Measurements from ENCODE around the gene FGFR1OP2.
A peak's percentile ranks its signal among the peaks of the same experiment; 100 is the strongest.
"Not testable (repeated sequence)": the region's sequence is repeated elsewhere in the genome, so short reads cannot be mapped to it uniquely, and the experiment has no call there.

The FGFR1OP2 gene

GRCh38 chr12:26937863-26938700, at the start of gene FGFR1OP2, which contains the start of gene INTS13:
Gene FGFR1OP2, plus strand, starts transcription at chr12:26938470. Its CDS starts 15,689 bp downstream, at chr12:26954159.
Gene INTS13, minus strand, starts transcription at chr12:26937981. Its CDS starts 1,178 bp downstream, at chr12:26936803.
- peak; percentile 99 for DNase-seq

GRCh38 chr12:26890784-26891183, 47.5 kb upstream of the FGFR1OP2 start:
- no peak for DNase-seq

GRCh38 chr12:26891704-26892103, 46.6 kb upstream of the FGFR1OP2 start:
- no peak for DNase-seq

GRCh38 chr12:26895672-26896071, 42.6 kb upstream of the FGFR1OP2 start:
- DNase-seq = no peak

- DNase-seq = no peak
Measured at GRCh38 chr12:26896913-26897312, 41.4 kb upstream of the FGFR1OP2 start.

- not testable (repeated sequence) for DNase-seq
Measured at GRCh38 chr12:26903396-26903795, 34.9 kb upstream of the FGFR1OP2 start.

- DNase-seq = no peak
Measured at GRCh38 chr12:26906024-26906423, 32.2 kb upstream of the FGFR1OP2 start.

GRCh38 chr12:26906704-26907103, 31.6 kb upstream of the FGFR1OP2 start:
- DNase-seq = no peak

GRCh38 chr12:26918321-26919215, 19.7 kb upstream of the FGFR1OP2 start:
- DNase-seq = no peak

- no peak for DNase-seq
Measured at GRCh38 chr12:26919216-26919555, 19.1 kb upstream of the FGFR1OP2 start.

- DNase-seq = no peak
Measured at GRCh38 chr12:26921886-26922285, 16.4 kb upstream of the FGFR1OP2 start.

- DNase-seq = no peak
Measured at GRCh38 chr12:26928661-26929060, 9.6 kb upstream of the FGFR1OP2 start.

- DNase-seq = no peak
Measured at GRCh38 chr12:26929590-26929989, 8.7 kb upstream of the FGFR1OP2 start.

GRCh38 chr12:26935636-26936378, 2.5 kb upstream of the FGFR1OP2 start:
- no peak for DNase-seq

GRCh38 chr12:26936559-26937442, 1.5 kb upstream of the FGFR1OP2 start:
- DNase-seq = no peak

- DNase-seq = no peak
Measured at GRCh38 chr12:26937443-26937862, 817 bp upstream of the FGFR1OP2 start.

- no peak for DNase-seq
Measured at GRCh38 chr12:26938701-26939062, 412 bp downstream of the FGFR1OP2 start.

- no peak for DNase-seq
Measured at GRCh38 chr12:26939192-26939832, 1.0 kb downstream of the FGFR1OP2 start.

GRCh38 chr12:26939953-26940352, 1.7 kb downstream of the FGFR1OP2 start:
- no peak for DNase-seq

GRCh38 chr12:26940516-26941214, 2.4 kb downstream of the FGFR1OP2 start:
- DNase-seq = no peak

- DNase-seq = no peak
Measured at GRCh38 chr12:26941215-26941594, 2.9 kb downstream of the FGFR1OP2 start.

Measured in left hindlimb (tissue), 1 donor.